Mucosa of rectum (tissue), 2 donors: ENCODE measurements around the gene EGLN2.
A peak's percentile ranks its signal among the peaks of the same experiment; 100 is the strongest.
"Not testable (repeated sequence)": the region's sequence is repeated elsewhere in the genome, so short reads cannot be mapped to it uniquely, and the experiment has no call there.

Experiments used
- H3K27ac ChIP-seq, 2 donors: one replicate each; pipeline ENCODE4 v1.7.0; 2013; ENCODE audit warnings: inconsistent platforms in 2 of 2, low read depth in 2 of 2, low read length in 2 of 2
- H3K27me3 ChIP-seq, 2 donors: one replicate each; pipeline ENCODE4 v1.7.0; 2013; ENCODE audit warnings: low read length in 2 of 2; ENCODE audit not compliant: control insufficient read depth in 2 of 2, insufficient read depth in 2 of 2
- H3K36me3 ChIP-seq, 2 donors: one replicate each; pipeline ENCODE4 v1.7.0; 2013; ENCODE audit warnings: low read length in 2 of 2; ENCODE audit not compliant: control insufficient read depth in 2 of 2, insufficient read depth in 2 of 2
- H3K4me1 ChIP-seq, 2 donors: one replicate each; pipeline ENCODE4 v1.7.0; 2013; ENCODE audit warnings: low read length in 2 of 2, mild to moderate bottlenecking in 1 of 2; ENCODE audit not compliant: control insufficient read depth in 2 of 2, insufficient read depth in 2 of 2
- H3K4me3 ChIP-seq, 2 donors: one replicate each; pipeline ENCODE4 v1.7.0; 2013; ENCODE audit warnings: low read length in 2 of 2
- H3K9ac ChIP-seq, 2 donors: one replicate each; pipeline ENCODE4 v1.7.0; 2013; ENCODE audit warnings: low read length in 2 of 2, low read depth in 1 of 2, mild to moderate bottlenecking in 1 of 2
- H3K9me3 ChIP-seq, 2 donors: one replicate each; pipeline ENCODE4 v1.7.0; 2013; ENCODE audit warnings: low read length in 2 of 2; ENCODE audit not compliant: control insufficient read depth in 2 of 2
- donor health status: healthy.
- donor health status: Normal muscosa, but diverticular disease.

EGLN2 gene

DNA sequence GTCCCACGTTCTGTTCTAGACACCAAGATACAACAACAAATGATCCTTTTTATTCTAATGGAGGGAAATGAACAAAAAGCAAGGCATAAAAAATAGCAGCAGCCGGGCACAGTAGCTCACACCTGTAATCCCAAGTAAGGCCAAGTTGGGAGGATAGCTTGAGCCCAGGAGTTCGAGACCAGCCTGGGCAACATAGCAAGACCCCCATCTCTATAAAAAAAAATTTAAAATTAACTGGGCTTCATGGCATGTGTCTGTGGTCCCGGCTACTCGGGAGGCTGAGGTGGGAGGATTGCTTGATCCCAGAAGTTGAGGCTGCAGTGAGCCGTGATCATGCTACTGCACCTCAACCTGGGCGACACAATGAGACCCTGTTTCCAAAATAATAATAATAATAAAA is 22.6 kb upstream of the EGLN2 start:
- Histone ChIP-seq H3K4me1 (peaks cover 11 to 15% of the 10 kb centered on the region in 2 donors), H3K27me3 (no peaks in the 10 kb centered on the region), H3K27ac (peak overlapping the region in 1 of 2 donors; percentile 99), H3K9me3 (no peaks in the 10 kb centered on the region), H3K4me3 (no peak overlapping the region), H3K36me3 (peaks cover 0 to 3% of the 10 kb centered on the region in 2 donors), H3K9ac (no peak overlapping the region)

DNA sequence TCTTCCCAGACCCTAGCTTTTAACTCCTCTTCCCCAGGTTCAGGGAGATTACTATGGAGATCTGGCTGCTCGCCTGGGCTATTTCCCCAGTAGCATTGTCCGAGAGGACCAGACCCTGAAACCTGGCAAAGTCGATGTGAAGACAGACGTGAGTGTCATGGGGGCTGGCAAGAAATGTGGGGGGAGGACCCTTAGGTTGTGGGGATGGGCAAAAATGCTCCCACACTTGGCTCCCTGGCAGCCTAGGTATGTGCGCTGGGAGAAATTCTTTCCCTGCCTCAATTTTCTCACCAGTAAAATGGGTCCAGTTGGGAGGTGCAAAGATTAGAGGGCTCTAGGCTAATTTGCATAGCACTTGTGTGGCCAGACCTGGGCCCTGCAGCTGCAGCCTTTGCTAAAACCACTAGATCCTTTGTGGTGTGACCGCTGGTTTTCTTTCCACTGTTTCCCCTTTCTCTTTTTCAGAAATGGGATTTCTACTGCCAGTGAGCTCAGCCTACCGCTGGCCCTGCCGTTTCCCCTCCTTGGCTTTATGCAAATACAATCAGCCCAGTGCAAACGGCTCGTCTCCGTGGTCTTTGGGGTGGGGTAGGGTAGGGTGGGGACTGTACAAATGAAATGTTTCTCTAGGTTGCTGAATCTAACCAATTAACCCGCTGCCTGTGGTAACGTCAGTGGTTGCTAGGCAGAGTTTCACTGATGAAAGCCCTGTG is 21.9 kb upstream of the EGLN2 start:
- Histone ChIP-seq H3K27me3 (no peaks in the 10 kb centered on the region), H3K36me3 (peaks cover 0 to 3% of the 10 kb centered on the region in 2 donors), H3K9me3 (no peaks in the 10 kb centered on the region), H3K27ac (peak overlapping the region; percentile 99 to 100), H3K4me1 (peaks cover 11 to 15% of the 10 kb centered on the region in 2 donors), H3K4me3 (peak overlapping the region; percentile 97 to 98), H3K9ac (peak overlapping the region; percentile 91 to 98)

DNA sequence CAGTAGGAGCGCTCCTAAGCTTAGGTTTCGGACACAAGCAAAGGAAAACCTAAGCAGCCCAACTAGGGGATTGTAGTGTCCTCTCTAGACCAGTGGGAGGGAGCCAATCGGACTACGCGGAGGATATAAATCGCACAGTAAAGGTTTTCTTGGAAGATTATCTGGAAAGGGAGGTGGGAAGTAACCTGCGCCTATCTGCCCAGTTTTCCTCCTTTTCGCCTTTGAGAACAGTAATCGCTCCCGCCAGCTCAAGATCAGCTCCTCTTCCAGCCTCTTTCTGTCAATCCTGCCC is 21.4 kb upstream of the EGLN2 start:
- no peaks in the 10 kb centered on the region for H3K27me3 ChIP-seq
- peak overlapping the region; percentile 91 to 98 for H3K9ac ChIP-seq
- H3K36me3 ChIP-seq = peaks cover 0 to 5% of the 10 kb centered on the region in 2 donors
- H3K4me1 ChIP-seq = peaks cover 11 to 15% of the 10 kb centered on the region in 2 donors
- H3K4me3 ChIP-seq = peak overlapping the region; percentile 97 to 98
- H3K9me3 ChIP-seq = no peaks in the 10 kb centered on the region
- peak overlapping the region; percentile 99 to 100 for H3K27ac ChIP-seq

DNA sequence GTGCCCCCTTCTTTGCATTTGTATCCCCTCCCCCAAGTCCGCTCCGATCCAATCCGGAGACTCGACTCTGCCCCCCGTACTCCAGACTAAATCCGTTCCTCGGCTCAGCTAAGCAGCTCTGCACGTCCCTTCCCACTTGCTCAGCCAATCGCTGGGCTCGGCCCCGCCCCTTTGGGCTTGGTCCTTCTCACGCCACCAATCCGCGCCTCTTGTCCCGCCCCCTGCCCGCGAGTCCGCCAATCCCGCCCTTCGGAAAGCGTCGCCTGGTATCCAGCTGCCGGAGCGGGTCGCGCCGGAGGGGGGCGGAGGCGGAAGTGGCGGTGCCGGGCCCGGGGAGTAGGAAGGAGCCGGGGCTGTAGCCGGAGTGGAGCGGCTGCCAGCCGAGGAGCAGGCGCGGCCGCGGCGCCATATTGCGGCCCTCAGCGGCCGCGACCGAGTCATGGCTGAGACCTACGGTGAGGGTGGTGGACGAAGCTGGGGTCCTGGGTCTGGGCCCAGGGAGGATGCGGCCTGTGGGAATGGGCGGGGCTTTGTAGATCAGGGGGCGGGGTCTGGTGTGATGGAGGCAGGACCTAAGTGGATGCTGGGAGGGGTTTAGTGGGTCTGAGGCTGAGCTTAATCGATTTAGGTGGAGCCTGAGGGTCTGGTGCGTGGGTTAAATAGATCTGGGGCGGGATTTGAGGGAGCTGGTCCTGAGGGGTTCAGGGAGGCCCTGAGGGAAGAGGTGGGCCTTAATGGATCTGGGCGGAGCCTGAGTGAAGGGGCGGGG is 20.9 kb upstream of the EGLN2 start, which contains the start of gene RAB4B:
Gene RAB4B, plus strand, starts transcription at position 311 of the 769 bp plus-strand sequence. Its CDS starts 129 bp downstream, at position 440.
- H3K36me3 ChIP-seq = peaks cover 0 to 5% of the 10 kb centered on the region in 2 donors
- H3K4me1 ChIP-seq = peaks cover 11 to 15% of the 10 kb centered on the region in 2 donors
- peak within 1 kb of the TSS; percentile 97 to 98 for H3K4me3 ChIP-seq
- H3K27me3 ChIP-seq = no peaks in the 10 kb centered on the region
- no peaks in the 10 kb centered on the region for H3K9me3 ChIP-seq
- H3K9ac ChIP-seq = peak within 1 kb of the TSS; percentile 91 to 98
- H3K27ac ChIP-seq = peak within 1 kb of the TSS; percentile 99 to 100

DNA sequence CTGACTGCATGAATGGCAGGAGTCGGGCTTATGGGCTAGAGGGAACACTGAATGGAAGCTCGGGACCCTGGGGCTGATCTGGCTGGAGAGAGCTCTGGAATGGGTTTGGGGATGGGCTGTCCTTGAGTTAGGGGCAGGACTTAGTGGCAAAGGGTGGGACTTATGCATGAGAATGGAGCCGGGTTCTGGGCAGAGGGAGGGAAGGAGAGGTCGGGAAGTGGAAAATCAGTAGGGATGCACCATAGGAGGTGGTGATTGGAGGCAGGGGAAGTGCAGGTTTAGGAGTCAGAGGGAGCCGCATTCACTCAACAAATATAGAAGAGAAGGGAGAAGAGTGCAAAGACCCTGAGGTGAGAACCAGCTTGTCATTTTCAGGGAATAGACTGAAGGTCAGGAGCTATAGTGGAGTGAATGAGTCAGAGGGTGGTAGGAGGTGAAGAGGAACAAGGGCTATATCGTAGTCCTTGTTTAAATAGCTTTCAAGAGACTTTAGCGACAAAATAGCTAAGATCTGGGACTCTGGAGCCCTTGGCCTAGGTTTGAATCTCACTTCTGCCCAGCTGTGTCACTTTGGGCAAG is 20.2 kb upstream of the EGLN2 start:
- Histone ChIP-seq H3K27ac (peak overlapping the region; percentile 99 to 100), H3K9ac (peak overlapping the region; percentile 81 to 91), H3K9me3 (no peaks in the 10 kb centered on the region), H3K4me3 (peak overlapping the region; percentile 87 to 98), H3K27me3 (no peaks in the 10 kb centered on the region), H3K4me1 (peaks cover 11 to 15% of the 10 kb centered on the region in 2 donors), H3K36me3 (peaks cover 0 to 5% of the 10 kb centered on the region in 2 donors)

DNA sequence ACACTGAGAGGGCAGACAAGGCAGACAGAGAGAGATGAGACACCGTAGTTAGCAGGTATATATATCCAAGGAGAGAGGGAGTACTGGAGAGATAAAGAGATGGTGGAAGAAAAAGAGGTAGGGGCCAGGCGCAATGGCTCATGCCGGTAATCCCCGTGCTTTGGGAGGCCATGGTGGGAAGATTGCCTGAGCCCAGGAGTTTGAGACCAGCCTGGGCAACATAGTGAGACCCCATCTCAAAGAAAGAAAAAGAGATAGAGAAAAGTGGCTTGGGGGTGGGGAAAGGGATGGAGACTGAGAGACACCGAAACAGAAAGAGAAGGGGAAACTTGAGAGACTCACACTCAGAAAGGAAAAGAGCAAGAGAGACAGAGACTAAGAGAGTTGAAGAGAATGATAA is 18.4 kb upstream of the EGLN2 start:
- Histone ChIP-seq H3K4me3 (no peak overlapping the region), H3K4me1 (peaks cover 11 to 15% of the 10 kb centered on the region in 2 donors), H3K9ac (no peak overlapping the region), H3K27me3 (no peaks in the 10 kb centered on the region), H3K9me3 (no peaks in the 10 kb centered on the region), H3K27ac (no peak overlapping the region), H3K36me3 (peaks cover 3 to 7% of the 10 kb centered on the region in 2 donors)

DNA sequence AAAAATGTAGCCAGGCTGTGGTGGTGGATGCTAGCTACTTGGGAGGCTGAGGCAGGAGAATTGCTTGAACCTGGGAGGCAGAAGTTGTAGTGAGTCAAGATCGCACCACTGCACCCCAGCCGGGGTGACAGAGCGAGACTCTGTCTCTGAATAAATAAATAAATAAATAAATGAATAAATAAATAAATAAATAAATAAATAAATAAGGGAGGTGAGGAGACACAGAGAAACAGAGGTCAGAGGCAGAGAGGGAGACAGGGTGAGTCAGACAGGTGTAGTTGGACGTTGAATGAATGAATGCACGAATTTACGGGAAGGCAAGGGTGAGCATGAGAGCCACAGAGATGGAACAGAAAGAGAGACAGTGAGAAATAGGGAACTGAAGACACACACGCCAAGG is 17.9 kb upstream of the EGLN2 start:
- H3K27me3 ChIP-seq = no peaks in the 10 kb centered on the region
- H3K27ac ChIP-seq = no peak overlapping the region
- no peak overlapping the region for H3K4me3 ChIP-seq
- no peak overlapping the region for H3K9ac ChIP-seq
- H3K4me1 ChIP-seq = peaks cover 11 to 15% of the 10 kb centered on the region in 2 donors
- H3K9me3 ChIP-seq = no peaks in the 10 kb centered on the region
- H3K36me3 ChIP-seq = peaks cover 3 to 7% of the 10 kb centered on the region in 2 donors

DNA sequence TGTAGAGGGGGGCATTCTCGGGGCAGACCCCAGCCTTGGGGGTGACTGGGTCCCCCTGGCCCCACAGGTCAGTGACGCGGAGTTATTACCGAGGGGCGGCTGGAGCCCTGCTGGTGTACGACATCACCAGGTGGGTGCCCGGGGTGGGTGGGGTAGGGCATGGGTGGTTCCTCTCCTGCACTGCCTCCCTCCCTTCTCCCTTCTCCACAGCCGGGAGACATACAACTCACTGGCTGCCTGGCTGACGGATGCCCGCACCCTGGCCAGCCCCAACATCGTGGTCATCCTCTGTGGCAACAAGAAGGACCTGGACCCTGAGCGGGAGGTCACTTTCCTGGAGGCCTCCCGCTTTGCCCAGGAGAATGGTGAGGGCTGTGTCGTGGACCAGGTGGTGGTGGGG is 15.3 kb upstream of the EGLN2 start:
- Histone ChIP-seq H3K36me3 (peaks cover 3 to 12% of the 10 kb centered on the region in 2 donors), H3K27ac (no peak overlapping the region), H3K4me1 (peaks cover 3 to 6% of the 10 kb centered on the region in 2 donors), H3K27me3 (no peaks in the 10 kb centered on the region), H3K9ac (no peak overlapping the region), H3K9me3 (no peaks in the 10 kb centered on the region), H3K4me3 (no peak overlapping the region)

DNA sequence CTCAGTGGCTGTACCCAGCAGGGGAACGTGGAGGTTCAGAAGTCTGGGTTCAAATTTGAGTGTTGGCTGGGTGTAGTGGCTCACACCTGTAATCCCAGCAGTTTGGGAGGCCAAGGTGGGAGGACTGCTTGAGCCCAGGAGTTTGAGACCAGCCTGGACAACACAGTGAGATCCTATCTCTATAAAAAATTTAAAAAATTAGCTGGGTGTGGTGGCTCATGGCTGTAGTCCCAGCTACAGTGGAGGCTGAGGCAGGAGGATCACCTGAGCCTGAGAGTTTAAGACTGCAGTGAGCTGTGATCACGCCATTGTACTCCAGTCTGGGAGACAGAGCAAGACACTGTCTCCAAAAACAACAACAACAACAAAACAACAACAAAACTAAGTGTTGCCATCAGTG is 14.8 kb upstream of the EGLN2 start:
- not testable (repeated sequence) for H3K27me3 ChIP-seq, H3K9ac ChIP-seq, H3K9me3 ChIP-seq, H3K4me1 ChIP-seq, H3K4me3 ChIP-seq, H3K27ac ChIP-seq
- H3K36me3 ChIP-seq = peaks cover 3 to 12% of the 10 kb centered on the region in 2 donors

DNA sequence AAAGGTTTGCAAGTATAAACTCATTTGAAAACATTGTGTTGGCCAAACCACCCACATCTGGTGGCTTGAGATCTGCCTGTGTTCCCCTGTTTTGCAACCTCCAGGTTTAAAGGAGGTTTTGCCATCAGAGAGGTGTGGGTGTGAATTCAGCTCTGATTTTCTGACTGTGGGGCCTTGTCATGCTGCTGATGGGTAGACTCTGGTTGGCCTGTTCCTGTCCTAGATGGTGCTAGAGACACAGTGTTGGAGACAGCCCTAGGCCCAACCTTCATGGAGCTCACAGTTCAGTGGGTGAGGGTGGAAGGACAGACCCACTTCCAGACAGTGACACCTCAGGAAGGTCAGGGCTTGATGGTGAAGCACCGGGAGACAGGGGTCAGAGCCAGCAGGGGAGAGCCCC is 13.5 kb upstream of the EGLN2 start:
- Histone ChIP-seq H3K9ac (no peak overlapping the region), H3K36me3 (peaks cover 8 to 16% of the 10 kb centered on the region in 2 donors), H3K4me3 (no peak overlapping the region), H3K27ac (no peak overlapping the region), H3K4me1 (no peaks in the 10 kb centered on the region), H3K27me3 (no peaks in the 10 kb centered on the region), H3K9me3 (no peaks in the 10 kb centered on the region)
